ENCODE results near the gene GOLGA1. TPM values are rescaled to one million over a fixed set of nuclear protein-coding genes. Genes with fewer than 3 reads are reported as not detected.

GOLGA1 gene
- total RNA-seq, 1 donor from 2014 or later = 11.0 TPM

- Histone ChIP-seq H3K27ac (ENCODE audit: low read depth, low read length) (no peak overlapping the region), H3K27me3 (ENCODE audit: control insufficient read depth in 3 of 3, insufficient read depth in 3 of 3, low read length in 3 of 3) (no peaks in the 10 kb centered on the region), H3K4me3 (ENCODE audit: low read length in 3 of 3) (no peak overlapping the region)
Observed at GRCh38 chr9:124829334-124829669, 111.6 kb downstream of the GOLGA1 start.

DNA sequence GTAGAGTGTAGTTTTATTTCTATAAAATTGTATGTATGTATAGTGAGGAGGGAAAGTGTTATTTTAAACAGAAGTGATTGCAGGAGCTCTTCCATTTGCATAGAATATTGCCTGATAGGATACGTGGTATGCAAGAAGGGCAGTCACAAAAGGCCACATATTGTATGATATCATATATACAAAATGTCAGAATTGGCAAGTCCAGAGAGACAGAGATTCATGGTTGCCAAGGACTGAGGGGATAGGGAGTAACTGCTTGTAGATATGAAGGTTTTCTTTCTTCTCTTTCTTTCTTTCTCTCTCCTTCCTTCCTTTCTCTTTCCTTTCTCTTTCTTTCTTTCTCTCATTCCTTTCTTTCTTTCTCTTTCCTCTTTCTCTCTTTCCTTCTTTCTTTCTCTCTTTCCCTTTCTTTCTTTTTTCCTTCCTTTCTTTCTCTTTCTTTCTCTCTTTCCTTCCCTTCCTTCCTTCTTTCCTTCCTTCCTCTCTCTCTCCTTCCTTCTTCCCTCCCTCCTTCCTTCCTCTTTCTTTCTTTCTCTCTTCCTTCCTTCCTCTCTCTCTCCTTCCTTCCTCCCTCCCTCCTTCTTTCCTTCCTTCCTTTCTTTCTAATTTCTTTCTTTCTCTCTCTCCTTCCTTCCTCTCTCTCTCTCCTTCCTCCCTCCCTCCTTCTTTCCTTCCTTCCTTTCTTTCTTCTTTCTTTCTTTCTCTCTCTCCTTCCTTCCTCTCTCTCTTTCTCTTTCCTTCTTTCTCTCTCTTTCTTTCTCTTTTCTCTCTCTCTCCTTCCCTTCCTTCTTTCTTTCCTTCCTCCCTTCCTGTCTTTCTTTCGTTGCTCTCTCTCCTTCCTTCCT lies 112.2 kb downstream of the GOLGA1 start:
- Histone ChIP-seq H3K9me3 (ENCODE audit: control insufficient read depth in 3 of 3, low read length in 3 of 3) (peaks cover 0 to 3% (median 0%) of the 10 kb centered on the region in 3 donors), H3K4me1 (ENCODE audit: control insufficient read depth in 3 of 3, insufficient read depth in 3 of 3, low read length in 3 of 3) (peaks cover 13 to 19% (median 15%) of the 10 kb centered on the region in 3 donors), H3K4me3 (ENCODE audit: low read length in 3 of 3) (no peak overlapping the region), H3K27ac (ENCODE audit: low read depth, low read length) (no peak overlapping the region), H3K36me3 (ENCODE audit: control insufficient read depth in 3 of 3, insufficient read depth in 3 of 3, low read length in 3 of 3) (no peaks in the 10 kb centered on the region), H3K27me3 (ENCODE audit: control insufficient read depth in 3 of 3, insufficient read depth in 3 of 3, low read length in 3 of 3) (no peaks in the 10 kb centered on the region), H3K9ac (ENCODE audit: low read depth in 1 of 3, low read length in 3 of 3) (no peak overlapping the region)

More at GRCh38 chr9:124829334-124829669, 111.6 kb downstream of the GOLGA1 start:
- Histone ChIP-seq H3K9ac (ENCODE audit: low read depth in 1 of 3, low read length in 3 of 3) (no peak overlapping the region), H3K4me1 (ENCODE audit: control insufficient read depth in 3 of 3, insufficient read depth in 3 of 3, low read length in 3 of 3) (peaks cover 13 to 20% (median 15%) of the 10 kb centered on the region in 3 donors), H3K36me3 (ENCODE audit: control insufficient read depth in 3 of 3, insufficient read depth in 3 of 3, low read length in 3 of 3) (no peaks in the 10 kb centered on the region), H3K9me3 (ENCODE audit: control insufficient read depth in 3 of 3, low read length in 3 of 3) (peaks cover 0 to 3% (median 0%) of the 10 kb centered on the region in 3 donors)

Small RNA genes lying within 50 kb of the gene (small RNA-seq; reads per million reads assigned to genes)
- gene RNU4-82P = not detected

Other genes with a start within 250 kb of the GOLGA1 start
- gene NR6A1, start 169.8 kb downstream of the GOLGA1 start, total RNA-seq = 0.52 TPM
- 65.8 TPM for gene OLFML2A, start 163.9 kb downstream of the GOLGA1 start, total RNA-seq
- gene WDR38, start 87.6 kb downstream of the GOLGA1 start, total RNA-seq = not detected
- 2,732 TPM for gene RPL35, start 79.1 kb downstream of the GOLGA1 start, total RNA-seq
- 7.3 TPM for gene ARPC5L, start 79.0 kb downstream of the GOLGA1 start, total RNA-seq
- 14.6 TPM for gene SCAI, start 202.4 kb upstream of the GOLGA1 start, total RNA-seq
- 14.1 TPM for gene PPP6C, start 248.7 kb upstream of the GOLGA1 start, total RNA-seq

Measured in skeletal muscle tissue (tissue), 5 donors.